Fibroblast of lung (primary cell): ENCODE data around the gene UMAD1. TPM values are rescaled to one million over a fixed set of nuclear protein-coding genes. Genes with fewer than 3 reads are reported as not detected.

ENCODE experiments used
- DNase-seq, 2 donors: peaks; one replicate each; pipeline versions ENCODE4 v3.0.0 to v3.0.0-alpha.2; 2010; ENCODE audit warnings: low read depth in 2 of 2
- H2AFZ ChIP-seq: 2 replicates; pipeline ENCODE4 v1.5.1; 2012; ENCODE audit warnings: low read length, control low read depth, inconsistent platforms
- H3K27ac ChIP-seq: 2 replicates; pipeline ENCODE4 v1.5.1; 2011; ENCODE audit warnings: low read length, control low read depth; ENCODE audit not compliant: insufficient read depth
- H3K27me3 ChIP-seq: 2 replicates; pipeline ENCODE4 v1.5.1; 2011; ENCODE audit warnings: mild to moderate bottlenecking, low read length; ENCODE audit not compliant: control insufficient read depth, insufficient read depth
- H3K36me3 ChIP-seq: 2 replicates; pipeline ENCODE4 v1.5.1; 2011; ENCODE audit warnings: low read length; ENCODE audit not compliant: control insufficient read depth, insufficient read depth
- H3K4me1 ChIP-seq: 2 replicates; pipeline ENCODE4 v1.5.1; 2011; ENCODE audit warnings: low read length; ENCODE audit not compliant: control insufficient read depth, insufficient read depth; ENCODE audit errors: extremely low read depth
- H3K4me2 ChIP-seq: 2 replicates; pipeline ENCODE4 v1.5.1; 2011; ENCODE audit warnings: low read length, control low read depth; ENCODE audit not compliant: insufficient read depth; ENCODE audit errors: extremely low read depth
- H3K4me3 ChIP-seq, 4 experiments: fragments of 200-600 bp in 1 of 4; sonication (generic) in 1 of 4; replicated peaks in 1 of 4; 2 replicates each; pipeline ENCODE4 v1.5.1; 2011 to 2016; ENCODE audit warnings: low read length in 4 of 4, low read depth in 3 of 4, mild to moderate bottlenecking in 3 of 4, control low read depth in 2 of 4, inconsistent platforms in 1 of 4, mixed read lengths in 1 of 4; ENCODE audit not compliant: insufficient read depth in 1 of 4; ENCODE audit errors: control extremely low read depth in 1 of 4
- H3K79me2 ChIP-seq: 2 replicates; pipeline ENCODE4 v1.5.1; 2012; ENCODE audit warnings: mild to moderate bottlenecking, low read length, inconsistent platforms; ENCODE audit not compliant: control insufficient read depth, insufficient read depth
- H3K9ac ChIP-seq: 2 replicates; pipeline ENCODE4 v1.5.1; 2011; ENCODE audit warnings: mild to moderate bottlenecking, low read length, control low read depth; ENCODE audit not compliant: insufficient read depth
- H3K9me3 ChIP-seq: 2 replicates; pipeline ENCODE4 v1.5.1; 2012; ENCODE audit warnings: low read depth, low read length; ENCODE audit not compliant: control insufficient read depth, insufficient read depth
- H4K20me1 ChIP-seq: 2 replicates; pipeline ENCODE4 v1.5.1; 2011; ENCODE audit warnings: low read length; ENCODE audit not compliant: control insufficient read depth, insufficient read depth; ENCODE audit errors: extremely low read depth
- CTCF ChIP-seq, 2 donors: IDR thresholded peaks in 1 of 2; conservative IDR thresholded peaks in 1 of 2; 1 replicate in 1 of 2; 2 replicates in 1 of 2; pipeline ENCODE4 v1.5.1; 2011 to 2012; ENCODE audit warnings: low read length in 2 of 2, control low read depth in 1 of 2, inconsistent platforms in 1 of 2, low read depth in 1 of 2, mild to moderate bottlenecking in 1 of 2
- EZH2 ChIP-seq: IDR thresholded peaks from 2 replicates; pipeline ENCODE4 v1.5.1; 2012; ENCODE audit warnings: low read length, control low read depth, mild to moderate bottlenecking; ENCODE audit errors: missing control alignments
- polyA plus RNA-seq, 2 donors: library from polyadenylated mRNA; depleted of rRNA in 1 of 2; stranded (reverse) in 1 of 2; unstranded in 1 of 2; fragments of >200 nt; gene quantifications; 2 replicates each; pipeline ENCODE4 v1.2.1, GENCODE V29; 2011 to 2012; ENCODE audit warnings: missing spikeins in 1 of 2
- total RNA-seq: library from RNA; depleted of rRNA; stranded (reverse); fragments of >200 nt; gene quantifications from 2 replicates; pipeline ENCODE4 v1.2.1, GENCODE V29; 2014

UMAD1 gene
- total and polyA plus RNA-seq, 2 donors (not counting 1 experiment from before 2014, with no cell fraction given): 12.4 to 19.8 TPM

GRCh38 chr7:7790041-7790741 is 149.6 kb downstream of the UMAD1 start:
- Histone ChIP-seq H3K4me3 (no peak overlapping the region), H3K9ac (no peak overlapping the region), H3K9me3 (no peaks in the 10 kb centered on the region), H3K36me3 (no peaks in the 10 kb centered on the region), H2AFZ (no peak overlapping the region), H3K79me2 (no peaks in the 10 kb centered on the region), H4K20me1 (no peaks in the 10 kb centered on the region), H3K4me1 (no peaks in the 10 kb centered on the region), H3K27me3 (no peaks in the 10 kb centered on the region), H3K27ac (no peak overlapping the region), H3K4me2 (no peak overlapping the region)
- no peak for TF ChIP-seq EZH2
- TF ChIP-seq CTCF (conservative IDR thresholded peaks at IDR 0.05 in 1 of 2, IDR thresholded peaks at IDR 0.05 in 1 of 2; ENCODE audit: low read depth in 1 of 2, low read length in 2 of 2): no peak
- no peak for DNase-seq

- H3K36me3 ChIP-seq: no peaks in the 10 kb centered on the region
- no peaks in the 10 kb centered on the region for H3K9me3 ChIP-seq
- TF ChIP-seq CTCF (conservative IDR thresholded peaks at IDR 0.05 in 1 of 2, IDR thresholded peaks at IDR 0.05 in 1 of 2; ENCODE audit: low read depth in 1 of 2, low read length in 2 of 2) (no peak), EZH2 (no peak)
- H3K4me1 ChIP-seq: no peaks in the 10 kb centered on the region
- H3K4me2 ChIP-seq: no peak overlapping the region
- H3K27ac ChIP-seq: no peak overlapping the region
- H3K27me3 ChIP-seq: no peaks in the 10 kb centered on the region
- H2AFZ ChIP-seq: no peak overlapping the region
- no peaks in the 10 kb centered on the region for H4K20me1 ChIP-seq
- no peaks in the 10 kb centered on the region for H3K79me2 ChIP-seq
- no peak overlapping the region for H3K9ac ChIP-seq
- DNase-seq: no peak
- H3K4me3 ChIP-seq: no peak overlapping the region
Observed at GRCh38 chr7:7791523-7791922, 151.0 kb downstream of the UMAD1 start.

GRCh38 chr7:7792056-7792455 is 151.5 kb downstream of the UMAD1 start:
- DNase-seq: no peak
- H3K27ac ChIP-seq: no peak overlapping the region
- H2AFZ ChIP-seq: no peak overlapping the region
- no peaks in the 10 kb centered on the region for H4K20me1 ChIP-seq
- no peaks in the 10 kb centered on the region for H3K27me3 ChIP-seq
- no peak overlapping the region for H3K4me2 ChIP-seq
- H3K36me3 ChIP-seq: no peaks in the 10 kb centered on the region
- H3K9ac ChIP-seq: no peak overlapping the region
- no peaks in the 10 kb centered on the region for H3K79me2 ChIP-seq
- no peak overlapping the region for H3K4me3 ChIP-seq
- TF ChIP-seq EZH2: no peak
- TF ChIP-seq CTCF (conservative IDR thresholded peaks at IDR 0.05 in 1 of 2, IDR thresholded peaks at IDR 0.05 in 1 of 2; ENCODE audit: low read depth in 1 of 2, low read length in 2 of 2): no peak
- H3K4me1 ChIP-seq: no peaks in the 10 kb centered on the region
- no peaks in the 10 kb centered on the region for H3K9me3 ChIP-seq
